GM20431 (cell line): ENCODE results near the gene UBE2E3.

ENCODE experiments used
- in situ Hi-C: fragments of 300-500 bp; cut with MseI, MboI; formaldehyde crosslinking; loops from one replicate; pipeline ENCODE4 v1.15.0; 2020; ENCODE audit warnings: low sequenced_read_pairs; ENCODE audit not compliant: unreplicated experiment

UBE2E3 gene

GRCh38 chr2:181070119-181070835, 89.9 kb downstream of the UBE2E3 start:
- in situ Hi-C loops: loop anchor here (25.0 kb wide), 1 partner anchor 958 kb away; no protein-coding TSS in a partner anchor

GRCh38 chr2:181070836-181071200, 90.4 kb downstream of the UBE2E3 start:
- in situ Hi-C loops: loop anchor here (25.0 kb wide), 1 partner anchor 959 kb away; no protein-coding TSS in a partner anchor

GRCh38 chr2:181072486-181073235, 92.3 kb downstream of the UBE2E3 start:
- in situ Hi-C loops: loop anchor here (25.0 kb wide), 1 partner anchor 960 kb away; no protein-coding TSS in a partner anchor

GRCh38 chr2:181073896-181074295, 93.5 kb downstream of the UBE2E3 start:
- in situ Hi-C loops: loop anchor here (25.0 kb wide), 1 partner anchor 962 kb away; no protein-coding TSS in a partner anchor

- in situ Hi-C loops: loop anchor here (25.0 kb wide), 1 partner anchor 962 kb away; no protein-coding TSS in a partner anchor
Observed at GRCh38 chr2:181074457-181074856, 94.1 kb downstream of the UBE2E3 start.

DNA sequence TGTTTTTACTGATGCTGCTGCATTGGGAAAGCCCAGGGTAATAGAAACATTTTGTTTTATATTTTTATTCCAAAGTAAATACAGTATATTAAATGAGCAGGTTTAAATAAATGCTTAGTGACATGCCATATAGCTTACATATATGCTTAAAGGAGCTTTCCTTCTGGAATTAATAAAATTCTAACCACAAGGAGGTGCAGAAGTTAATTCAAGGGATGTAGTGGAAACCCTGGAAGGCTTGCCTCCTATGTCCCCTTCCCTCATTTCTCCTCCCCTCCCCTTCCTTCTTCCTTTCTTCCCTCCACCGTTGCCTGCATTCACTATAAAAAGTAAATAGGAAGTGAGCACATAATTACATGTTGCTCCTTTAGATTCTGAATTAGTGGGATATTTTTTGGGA, 96.3 kb downstream of the UBE2E3 start:
- in situ Hi-C loops: loop anchor here (25.0 kb wide), 1 partner anchor 636 kb away; no protein-coding TSS in a partner anchor

- in situ Hi-C loops: loop anchor here (25.0 kb wide), 1 partner anchor 635 kb away; no protein-coding TSS in a partner anchor
Observed at GRCh38 chr2:181077128-181077709, 96.8 kb downstream of the UBE2E3 start.

- in situ Hi-C loops: loop anchor here (25.0 kb wide), 1 partner anchor 629 kb away; no protein-coding TSS in a partner anchor
Observed at GRCh38 chr2:181083140-181083539, 102.7 kb downstream of the UBE2E3 start.

GRCh38 chr2:181085734-181086133, 105.3 kb downstream of the UBE2E3 start:
- in situ Hi-C loops: loop anchor here (25.0 kb wide), 1 partner anchor 627 kb away; no protein-coding TSS in a partner anchor

GRCh38 chr2:181091920-181092319, 111.5 kb downstream of the UBE2E3 start:
- in situ Hi-C loops: loop anchor here (25.0 kb wide), 1 partner anchor 620 kb away; no protein-coding TSS in a partner anchor

GRCh38 chr2:181095486-181095885, 115.1 kb downstream of the UBE2E3 start:
- in situ Hi-C loops: loop anchor here (25.0 kb wide), 1 partner anchor 617 kb away; no protein-coding TSS in a partner anchor

DNA sequence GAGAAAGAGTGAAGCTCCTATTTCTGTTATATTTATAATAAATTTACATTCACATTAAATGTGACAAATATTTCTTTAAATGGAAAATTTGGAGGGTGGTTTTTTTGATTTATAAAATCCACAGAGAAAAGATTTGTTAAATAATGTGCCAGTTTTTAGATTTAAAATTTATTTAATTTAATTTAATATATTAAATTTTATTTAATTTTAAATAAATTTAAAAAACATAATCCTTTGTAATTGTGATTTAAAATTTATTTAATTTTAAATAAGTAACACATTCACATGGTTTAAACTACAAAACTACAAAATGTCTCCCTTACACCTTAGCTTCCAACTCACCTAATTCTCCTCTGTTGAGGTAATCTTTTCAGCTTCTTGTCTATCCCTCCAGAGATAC, 123.3 kb downstream of the UBE2E3 start:
- in situ Hi-C loops: loop anchor here (25.0 kb wide), 2 partner anchors 184 to 359 kb away; partner anchors contain the start of gene ITGA4

DNA sequence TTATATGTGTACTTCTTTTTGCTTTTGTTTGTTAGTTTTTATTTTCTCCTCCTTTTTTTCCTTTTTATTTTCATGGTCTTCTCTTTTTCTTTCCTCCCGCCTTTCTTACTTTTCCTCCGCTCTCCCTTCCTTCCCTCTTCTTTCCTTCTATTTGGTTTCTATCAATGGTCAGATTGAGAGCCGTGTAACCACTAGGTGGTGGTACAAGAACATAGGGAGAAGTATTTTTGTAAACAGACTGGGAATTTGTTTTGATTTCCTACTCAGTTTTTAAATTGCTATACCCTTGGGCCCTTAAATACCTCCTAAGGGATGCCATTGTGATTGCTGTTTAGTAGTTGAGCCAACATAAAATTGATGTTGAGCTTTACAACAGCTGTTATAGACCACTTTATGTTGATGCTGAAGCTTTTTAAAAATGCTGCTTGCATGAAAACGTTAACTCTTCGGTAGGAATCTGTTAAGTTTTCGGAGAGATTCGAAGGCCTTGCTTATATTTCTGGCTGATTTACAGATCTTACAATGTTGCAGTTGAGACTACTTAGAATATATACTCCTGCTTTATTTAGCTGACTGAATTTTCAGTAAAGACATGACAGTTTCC, 124.2 kb downstream of the UBE2E3 start:
- in situ Hi-C loops: loop anchor here (25.0 kb wide), 2 partner anchors 183 to 358 kb away; partner anchors contain the start of gene ITGA4

- in situ Hi-C loops: loop anchor here (25.0 kb wide), 2 partner anchors 182 to 357 kb away; partner anchors contain the start of gene ITGA4
Observed at GRCh38 chr2:181105562-181105961, 125.2 kb downstream of the UBE2E3 start.

- in situ Hi-C loops: loop anchor here (25.0 kb wide), 2 partner anchors 181 to 356 kb away; partner anchors contain the start of gene ITGA4
Observed at GRCh38 chr2:181106229-181106628, 125.8 kb downstream of the UBE2E3 start.

DNA sequence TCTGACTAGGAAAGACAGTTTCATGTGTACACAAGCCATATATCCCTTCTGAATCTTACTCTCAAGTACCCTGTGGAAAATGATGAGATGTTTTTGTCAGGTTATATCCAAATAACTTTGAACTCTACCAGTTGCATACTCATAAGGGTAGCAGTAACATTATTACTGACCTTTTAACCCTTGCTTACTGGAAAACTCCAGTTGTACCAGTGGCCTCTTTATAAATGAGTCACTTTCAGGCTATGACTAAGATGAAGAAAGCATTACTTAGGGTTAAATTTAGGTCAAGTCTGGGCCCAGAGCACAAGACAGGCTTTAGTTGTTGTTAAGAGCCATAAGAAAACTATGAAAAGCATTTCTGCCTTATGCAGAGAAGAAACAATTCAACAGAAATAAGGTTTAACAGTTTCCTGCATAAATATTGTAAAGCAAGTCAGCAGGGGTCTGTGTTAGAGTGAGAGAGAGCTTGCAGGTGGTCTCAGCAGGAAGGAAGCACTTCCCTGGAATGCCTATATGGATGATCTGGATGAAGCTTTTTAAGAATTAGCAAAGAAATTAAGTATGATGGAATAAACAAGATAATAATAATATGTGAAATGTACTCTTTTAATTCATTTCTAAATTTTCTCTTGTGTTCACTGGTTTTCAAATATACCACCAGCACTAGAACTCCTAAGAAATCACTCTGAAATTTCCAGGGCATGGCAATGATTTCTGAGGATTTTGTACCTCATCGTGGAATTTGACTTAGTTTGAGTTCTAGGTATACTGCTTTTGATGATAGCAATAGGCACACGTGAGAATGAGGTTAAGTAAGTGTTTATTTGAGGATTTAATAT, 126.6 kb downstream of the UBE2E3 start:
- in situ Hi-C loops: loop anchor here (25.0 kb wide), 2 partner anchors 180 to 355 kb away; partner anchors contain the start of gene ITGA4

- in situ Hi-C loops: loop anchor here (25.0 kb wide), 2 partner anchors 180 to 355 kb away; partner anchors contain the start of gene ITGA4
Observed at GRCh38 chr2:181107628-181107945, 127.2 kb downstream of the UBE2E3 start.

- in situ Hi-C loops: loop anchor here (25.0 kb wide), 2 partner anchors 176 to 351 kb away; partner anchors contain the start of gene ITGA4
Observed at GRCh38 chr2:181111059-181111458, 130.7 kb downstream of the UBE2E3 start.
